ENCODE measurements around the gene CCDC57.

- no peak for TF ChIP-seq POLR2A (IDR thresholded peaks at IDR 0.05)
- TF ChIP-seq, protein P1, sequence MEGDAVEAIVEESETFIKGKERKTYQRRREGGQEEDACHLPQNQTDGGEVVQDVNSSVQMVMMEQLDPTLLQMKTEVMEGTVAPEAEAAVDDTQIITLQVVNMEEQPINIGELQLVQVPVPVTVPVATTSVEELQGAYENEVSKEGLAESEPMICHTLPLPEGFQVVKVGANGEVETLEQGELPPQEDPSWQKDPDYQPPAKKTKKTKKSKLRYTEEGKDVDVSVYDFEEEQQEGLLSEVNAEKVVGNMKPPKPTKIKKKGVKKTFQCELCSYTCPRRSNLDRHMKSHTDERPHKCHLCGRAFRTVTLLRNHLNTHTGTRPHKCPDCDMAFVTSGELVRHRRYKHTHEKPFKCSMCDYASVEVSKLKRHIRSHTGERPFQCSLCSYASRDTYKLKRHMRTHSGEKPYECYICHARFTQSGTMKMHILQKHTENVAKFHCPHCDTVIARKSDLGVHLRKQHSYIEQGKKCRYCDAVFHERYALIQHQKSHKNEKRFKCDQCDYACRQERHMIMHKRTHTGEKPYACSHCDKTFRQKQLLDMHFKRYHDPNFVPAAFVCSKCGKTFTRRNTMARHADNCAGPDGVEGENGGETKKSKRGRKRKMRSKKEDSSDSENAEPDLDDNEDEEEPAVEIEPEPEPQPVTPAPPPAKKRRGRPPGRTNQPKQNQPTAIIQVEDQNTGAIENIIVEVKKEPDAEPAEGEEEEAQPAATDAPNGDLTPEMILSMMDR (IDR thresholded peaks at IDR 0.05): no peak
Measured at GRCh38 chr17:82064433-82065192, 148.0 kb downstream of the CCDC57 start.

Measured in stomach (tissue), 4 donors.